Measurements from ENCODE around the gene SLC25A38.
"Not testable (repeated sequence)": the region's sequence is repeated elsewhere in the genome, so short reads cannot be mapped to it uniquely, and the experiment has no call there.

The SLC25A38 gene

DNA sequence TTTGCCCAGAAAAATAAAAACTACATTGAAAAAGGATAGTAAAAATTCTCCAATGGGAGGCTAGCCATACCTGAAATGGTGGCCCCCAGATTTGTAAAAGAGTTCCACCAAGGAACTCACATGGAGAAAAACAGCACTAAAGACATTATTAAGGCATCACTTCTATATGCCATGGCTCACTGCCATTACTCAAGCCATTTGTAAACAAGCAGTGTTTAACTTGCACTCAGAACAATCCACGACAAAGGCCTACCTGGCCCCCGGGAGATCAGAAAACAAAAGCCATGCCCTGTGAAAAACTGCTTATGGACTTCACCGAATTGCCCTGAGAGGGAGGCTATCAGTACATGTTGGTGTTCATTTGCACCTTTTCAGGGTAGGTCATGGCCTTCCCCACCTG, 34.1 kb upstream of the SLC25A38 start:
- no peak overlapping the region for H2BK15ac ChIP-seq (replicated peaks; ENCODE audit: low read depth)
- H4K8ac ChIP-seq (ENCODE audit: low read depth, low read length), result no peak overlapping the region
- no peak overlapping the region for H2BK120ac ChIP-seq (ENCODE audit: low read depth, low read length)
- H3K4me2 ChIP-seq (ENCODE audit: low read length), result no peak overlapping the region
- no peak overlapping the region for H3K23ac ChIP-seq (ENCODE audit: low read length)
- WGBS (ENCODE audit: extremely low coverage, insufficient coverage, low lambda C conversion rate), result no CpG with 5 or more reads among the region's 3 CpGs
- no peak overlapping the region for H3K4me3 ChIP-seq (ENCODE audit: low read length)
- no peak overlapping the region for H3K4ac ChIP-seq (ENCODE audit: low read depth, low read length)
- no peaks in the 10 kb centered on the region for H3K27me3 ChIP-seq (ENCODE audit: insufficient read depth, low read length, poor library complexity)
- H3K79me1 ChIP-seq (ENCODE audit: low read length), result no peaks in the 10 kb centered on the region
- H3K56ac ChIP-seq (ENCODE audit: low read length), result no peak overlapping the region
- no peak for DNase-seq
- peaks cover 4% of the 10 kb centered on the region for H3K4me1 ChIP-seq (ENCODE audit: control insufficient read depth, low read depth, low read length)
- H3K79me2 ChIP-seq (ENCODE audit: control insufficient read depth, insufficient read depth, low read length), result no peaks in the 10 kb centered on the region
- H2AK5ac ChIP-seq (ENCODE audit: low read length), result no peak overlapping the region
- H3K9ac ChIP-seq (ENCODE audit: low read length), result no peak overlapping the region
- H3K18ac ChIP-seq (ENCODE audit: low read length), result no peak overlapping the region
- H4K5ac ChIP-seq (ENCODE audit: low read length), result no peak overlapping the region
- H2BK5ac ChIP-seq (ENCODE audit: low read length), result no peak overlapping the region
- H3K36me3 ChIP-seq (ENCODE audit: control insufficient read depth, insufficient read depth, low read length), result no peaks in the 10 kb centered on the region
- H3K27ac ChIP-seq (ENCODE audit: low read depth, low read length), result no peak overlapping the region

DNA sequence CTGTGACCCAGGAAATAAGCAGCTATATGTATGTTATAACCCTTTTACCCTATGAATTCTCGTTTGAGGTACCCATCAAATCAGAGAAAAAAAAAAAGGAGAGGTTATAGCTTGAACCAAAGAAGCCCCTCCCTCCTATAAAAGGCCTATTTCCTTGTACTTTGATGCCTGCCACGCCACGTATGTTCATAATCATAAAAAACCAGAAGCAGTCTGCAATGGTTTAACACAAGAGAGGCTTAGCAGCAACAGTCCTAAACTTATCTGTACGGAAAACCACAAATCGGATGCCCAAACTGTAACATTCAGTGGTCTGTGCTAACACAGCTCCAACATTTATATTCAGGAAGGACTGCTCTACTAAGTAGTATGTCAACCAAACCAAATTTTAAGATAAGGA, 32.5 kb upstream of the SLC25A38 start:
- no peak overlapping the region for H4K5ac ChIP-seq (ENCODE audit: low read length)
- no peak overlapping the region for H2BK5ac ChIP-seq (ENCODE audit: low read length)
- H3K4me2 ChIP-seq (ENCODE audit: low read length), result no peak overlapping the region
- no peak overlapping the region for H3K23ac ChIP-seq (ENCODE audit: low read length)
- no peaks in the 10 kb centered on the region for H3K79me2 ChIP-seq (ENCODE audit: control insufficient read depth, insufficient read depth, low read length)
- H3K4me1 ChIP-seq (ENCODE audit: control insufficient read depth, low read depth, low read length), result peaks cover 4% of the 10 kb centered on the region
- no peaks in the 10 kb centered on the region for H3K79me1 ChIP-seq (ENCODE audit: low read length)
- no peak overlapping the region for H3K4ac ChIP-seq (ENCODE audit: low read depth, low read length)
- no peaks in the 10 kb centered on the region for H3K27me3 ChIP-seq (ENCODE audit: insufficient read depth, low read length, poor library complexity)
- no peak overlapping the region for H4K8ac ChIP-seq (ENCODE audit: low read depth, low read length)
- no peak overlapping the region for H2BK120ac ChIP-seq (ENCODE audit: low read depth, low read length)
- no peak overlapping the region for H3K18ac ChIP-seq (ENCODE audit: low read length)
- H2AK5ac ChIP-seq (ENCODE audit: low read length), result no peak overlapping the region
- no peak overlapping the region for H3K9ac ChIP-seq (ENCODE audit: low read length)
- H3K27ac ChIP-seq (ENCODE audit: low read depth, low read length), result no peak overlapping the region
- no peak overlapping the region for H3K56ac ChIP-seq (ENCODE audit: low read length)
- H3K36me3 ChIP-seq (ENCODE audit: control insufficient read depth, insufficient read depth, low read length), result no peaks in the 10 kb centered on the region
- no peak for DNase-seq
- H2BK15ac ChIP-seq (replicated peaks; ENCODE audit: low read depth), result no peak overlapping the region
- H3K4me3 ChIP-seq (ENCODE audit: low read length), result no peak overlapping the region
- no CpG with 5 or more reads among the region's 5 CpGs for WGBS (ENCODE audit: extremely low coverage, insufficient coverage, low lambda C conversion rate)

DNA sequence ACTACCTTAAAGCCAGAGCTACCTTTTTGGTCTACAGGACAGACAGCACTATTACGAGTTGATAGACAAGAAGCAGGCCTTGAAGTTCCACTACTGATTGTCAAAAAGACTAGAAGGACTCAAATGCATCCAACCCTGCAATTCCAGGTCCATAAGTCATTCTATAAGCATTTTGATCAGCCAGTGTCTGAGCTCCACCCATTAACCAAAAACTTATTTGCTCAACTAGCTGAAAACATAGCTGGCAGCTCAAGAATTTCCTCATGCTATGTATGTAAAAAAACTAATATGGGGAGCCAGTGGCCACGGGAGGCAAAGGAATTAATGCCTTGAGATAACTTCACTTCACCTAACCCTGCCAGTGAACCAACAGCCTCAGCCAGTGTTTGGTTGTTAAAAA, 32.0 kb upstream of the SLC25A38 start:
- not testable (repeated sequence) for H3K56ac ChIP-seq (ENCODE audit: low read length); H3K27me3 ChIP-seq (ENCODE audit: insufficient read depth, low read length, poor library complexity); H2BK15ac ChIP-seq (replicated peaks; ENCODE audit: low read depth); H2AK5ac ChIP-seq (ENCODE audit: low read length); H3K4me3 ChIP-seq (ENCODE audit: low read length); H3K23ac ChIP-seq (ENCODE audit: low read length); H3K4me2 ChIP-seq (ENCODE audit: low read length); H3K4ac ChIP-seq (ENCODE audit: low read depth, low read length); H3K79me2 ChIP-seq (ENCODE audit: control insufficient read depth, insufficient read depth, low read length); H3K18ac ChIP-seq (ENCODE audit: low read length); H4K5ac ChIP-seq (ENCODE audit: low read length); H3K4me1 ChIP-seq (ENCODE audit: control insufficient read depth, low read depth, low read length); DNase-seq; H4K8ac ChIP-seq (ENCODE audit: low read depth, low read length); H2BK120ac ChIP-seq (ENCODE audit: low read depth, low read length); H3K36me3 ChIP-seq (ENCODE audit: control insufficient read depth, insufficient read depth, low read length); H3K79me1 ChIP-seq (ENCODE audit: low read length); H3K9ac ChIP-seq (ENCODE audit: low read length); H3K27ac ChIP-seq (ENCODE audit: low read depth, low read length); H2BK5ac ChIP-seq (ENCODE audit: low read length)
- WGBS (ENCODE audit: extremely low coverage, insufficient coverage, low lambda C conversion rate), result no CpG with 5 or more reads among the region's 2 CpGs

DNA sequence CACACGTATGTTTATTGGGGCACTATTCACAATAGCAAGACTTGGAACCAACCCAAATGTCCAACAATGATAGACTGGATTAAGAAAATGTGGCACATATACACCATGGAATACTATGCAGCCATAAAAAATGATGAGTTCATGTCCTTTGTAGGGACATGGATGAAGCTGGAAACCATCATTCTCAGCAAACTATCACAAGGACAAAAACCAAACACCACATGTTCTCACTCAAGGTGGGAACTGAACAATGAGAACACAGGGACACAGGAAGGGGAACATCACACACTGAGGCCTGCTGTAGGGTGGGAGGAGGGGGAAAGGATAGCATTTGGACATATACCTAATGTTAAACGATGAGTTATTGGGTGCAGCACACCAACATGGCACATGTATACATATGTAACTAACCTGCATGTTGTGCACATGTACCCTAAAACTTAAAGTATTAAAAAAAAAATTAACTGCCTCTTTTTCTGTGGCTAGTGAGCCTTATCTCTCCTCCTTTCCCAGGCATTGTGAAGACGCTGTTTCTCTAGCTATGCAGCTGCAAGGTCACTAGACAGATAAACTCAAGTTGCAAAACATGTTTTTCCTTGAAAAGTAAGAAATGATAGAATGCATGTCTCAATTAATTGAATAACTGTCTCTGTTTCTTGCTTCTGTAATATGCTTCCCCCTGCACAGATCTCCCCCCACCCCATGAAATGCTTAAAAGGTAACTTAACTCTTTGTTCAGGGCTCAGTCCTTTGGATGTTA, 29.8 kb upstream of the SLC25A38 start:
- H3K4me3 ChIP-seq (ENCODE audit: low read length); H3K36me3 ChIP-seq (ENCODE audit: control insufficient read depth, insufficient read depth, low read length); H4K8ac ChIP-seq (ENCODE audit: low read depth, low read length); H3K56ac ChIP-seq (ENCODE audit: low read length); H3K79me2 ChIP-seq (ENCODE audit: control insufficient read depth, insufficient read depth, low read length); H3K23ac ChIP-seq (ENCODE audit: low read length); H3K79me1 ChIP-seq (ENCODE audit: low read length); H3K9ac ChIP-seq (ENCODE audit: low read length); H2BK15ac ChIP-seq (replicated peaks; ENCODE audit: low read depth); H2BK120ac ChIP-seq (ENCODE audit: low read depth, low read length); H3K4me1 ChIP-seq (ENCODE audit: control insufficient read depth, low read depth, low read length); H3K27ac ChIP-seq (ENCODE audit: low read depth, low read length); H3K27me3 ChIP-seq (ENCODE audit: insufficient read depth, low read length, poor library complexity); H2AK5ac ChIP-seq (ENCODE audit: low read length); H3K18ac ChIP-seq (ENCODE audit: low read length); H2BK5ac ChIP-seq (ENCODE audit: low read length); H4K5ac ChIP-seq (ENCODE audit: low read length); H3K4ac ChIP-seq (ENCODE audit: low read depth, low read length); DNase-seq; H3K4me2 ChIP-seq (ENCODE audit: low read length): not testable (repeated sequence)
- WGBS (ENCODE audit: extremely low coverage, insufficient coverage, low lambda C conversion rate), result no CpG with 5 or more reads among the region's 3 CpGs

DNA sequence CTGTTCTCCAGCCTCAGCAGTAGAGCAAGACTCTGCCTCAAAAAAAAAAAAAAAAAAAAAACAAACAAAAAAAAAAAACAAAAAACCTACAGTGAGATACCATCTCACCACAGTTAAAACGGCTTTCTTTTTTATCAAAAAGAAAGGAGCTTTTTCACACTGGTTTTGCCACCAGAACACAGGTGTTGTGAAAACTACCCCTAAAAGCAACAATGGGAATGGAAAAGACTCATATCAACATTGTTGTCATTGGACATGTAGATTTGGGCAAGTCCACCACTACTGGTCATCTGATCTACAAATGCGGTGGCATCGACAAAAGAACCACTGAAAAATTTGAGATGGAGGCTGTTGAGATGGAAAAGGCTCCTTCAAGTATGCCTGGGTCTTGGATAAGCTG, 24.8 kb upstream of the SLC25A38 start:
- Histone ChIP-seq H3K27ac (ENCODE audit: low read depth, low read length) (no peak overlapping the region), H2BK15ac (replicated peaks; ENCODE audit: low read depth) (no peak overlapping the region), H3K4me1 (ENCODE audit: control insufficient read depth, low read depth, low read length) (no peaks in the 10 kb centered on the region), H3K9ac (ENCODE audit: low read length) (no peak overlapping the region), H3K18ac (ENCODE audit: low read length) (no peak overlapping the region), H3K36me3 (ENCODE audit: control insufficient read depth, insufficient read depth, low read length) (no peaks in the 10 kb centered on the region), H3K4me2 (ENCODE audit: low read length) (no peak overlapping the region), H3K23ac (ENCODE audit: low read length) (no peak overlapping the region), H4K5ac (ENCODE audit: low read length) (no peak overlapping the region), H3K4ac (ENCODE audit: low read depth, low read length) (no peak overlapping the region), H2AK5ac (ENCODE audit: low read length) (no peak overlapping the region), H3K4me3 (ENCODE audit: low read length) (no peak overlapping the region), H2BK120ac (ENCODE audit: low read depth, low read length) (no peak overlapping the region), H3K56ac (ENCODE audit: low read length) (no peak overlapping the region), H4K8ac (ENCODE audit: low read depth, low read length) (no peak overlapping the region), H3K79me1 (ENCODE audit: low read length) (no peaks in the 10 kb centered on the region), H2BK5ac (ENCODE audit: low read length) (no peak overlapping the region), H3K27me3 (ENCODE audit: insufficient read depth, low read length, poor library complexity) (no peaks in the 10 kb centered on the region), H3K79me2 (ENCODE audit: control insufficient read depth, insufficient read depth, low read length) (no peaks in the 10 kb centered on the region)
- no peak for DNase-seq
- no CpG with 5 or more reads among the region's 3 CpGs for WGBS (ENCODE audit: extremely low coverage, insufficient coverage, low lambda C conversion rate)

Measured in mesendoderm (in vitro differentiated cells).